ENCODE results near the gene PAM. TPM values are rescaled to one million over a fixed set of nuclear protein-coding genes. Genes with fewer than 3 reads are reported as not detected.

PAM gene
- total and polyA plus RNA-seq, 4 donors: 8.2 to 27.5 (median 13.7) TPM

DNA sequence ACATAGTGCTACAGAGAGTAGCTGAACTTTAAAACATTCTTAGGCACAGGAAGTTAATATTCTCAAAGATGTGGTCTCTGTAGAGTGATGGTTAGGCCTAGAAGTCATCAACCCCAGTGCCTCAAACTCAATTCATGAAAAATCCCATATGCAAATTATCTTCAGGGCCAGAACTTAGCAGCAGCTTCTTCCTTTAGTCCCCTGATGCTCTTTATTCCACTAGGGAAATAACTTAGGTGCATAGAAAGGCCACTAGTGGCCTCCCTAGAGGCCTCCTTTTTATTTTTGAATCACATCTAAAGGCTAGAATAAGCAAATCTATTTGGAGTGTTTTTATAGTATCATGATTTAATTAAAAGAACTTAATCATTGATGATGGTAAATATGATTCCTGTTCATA is 276.5 kb downstream of the PAM start:
- no peaks in the 10 kb centered on the region for H3K36me3 ChIP-seq (ENCODE audit: control insufficient read depth in 4 of 4, insufficient read depth in 3 of 4, low read depth in 1 of 4, low read length in 3 of 4)

DNA sequence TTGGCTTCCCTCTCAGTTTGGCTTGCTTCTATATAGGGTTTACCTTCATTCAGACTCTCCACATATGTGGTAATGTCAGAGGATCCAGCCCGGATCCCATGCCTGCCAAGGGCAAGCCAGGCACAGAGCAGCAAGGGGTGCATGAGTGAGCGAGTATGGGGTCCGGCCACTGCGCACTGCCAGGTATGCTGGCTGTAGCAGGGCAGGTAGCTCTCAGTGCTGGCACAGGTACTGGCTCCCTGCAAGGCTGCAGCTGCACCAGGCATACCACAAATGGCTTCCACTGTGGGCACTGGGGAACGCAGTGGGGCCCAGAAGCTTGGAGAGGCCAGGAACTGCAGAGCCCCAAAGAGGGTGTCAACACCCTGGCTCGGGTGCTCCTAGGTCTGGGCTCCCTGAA is 278.6 kb downstream of the PAM start:
- no peak for DNase-seq (ENCODE audit: low spot score)
- 95% methylated on average over 6 of the region's 6 CpGs for WGBS

More for the DNA sequence above, 276.5 kb downstream of the PAM start:
- Histone ChIP-seq H3K9ac (ENCODE audit: low read depth in 1 of 2, low read length in 2 of 2) (no peak overlapping the region), H3K9me3 (ENCODE audit: control insufficient read depth in 4 of 4, low read length in 3 of 4) (peaks cover 0 to 3% (median under 1%) of the 10 kb centered on the region in 4 donors), H3K27ac (ENCODE audit: low read depth in 1 of 2, low read length in 2 of 2) (no peak overlapping the region), H3K4me3 (ENCODE audit: low read depth in 1 of 3, low read length in 3 of 3) (no peak overlapping the region), H3K4me1 (ENCODE audit: control insufficient read depth in 4 of 4, insufficient read depth in 4 of 4, low read length in 3 of 4) (no peaks in the 10 kb centered on the region), H3K27me3 (ENCODE audit: control insufficient read depth in 4 of 4, insufficient read depth in 4 of 4, low read length in 3 of 4) (no peaks in the 10 kb centered on the region)
- TF ChIP-seq JUND (IDR thresholded peaks at IDR 0.05) (no peak), RXRA (IDR thresholded peaks at IDR 0.05) (no peak), RAD21 (IDR thresholded peaks at IDR 0.05) (peak in 1 of 2 donors; percentile 28), SP1 (IDR thresholded peaks at IDR 0.05) (no peak), FOXA1 (IDR thresholded peaks at IDR 0.05) (no peak)
- TF ChIP-seq, protein P1, sequence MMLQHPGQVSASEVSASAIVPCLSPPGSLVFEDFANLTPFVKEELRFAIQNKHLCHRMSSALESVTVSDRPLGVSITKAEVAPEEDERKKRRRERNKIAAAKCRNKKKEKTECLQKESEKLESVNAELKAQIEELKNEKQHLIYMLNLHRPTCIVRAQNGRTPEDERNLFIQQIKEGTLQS (IDR thresholded peaks at IDR 0.05): no peak
- no peak for DNase-seq (ENCODE audit: low spot score)

DNA sequence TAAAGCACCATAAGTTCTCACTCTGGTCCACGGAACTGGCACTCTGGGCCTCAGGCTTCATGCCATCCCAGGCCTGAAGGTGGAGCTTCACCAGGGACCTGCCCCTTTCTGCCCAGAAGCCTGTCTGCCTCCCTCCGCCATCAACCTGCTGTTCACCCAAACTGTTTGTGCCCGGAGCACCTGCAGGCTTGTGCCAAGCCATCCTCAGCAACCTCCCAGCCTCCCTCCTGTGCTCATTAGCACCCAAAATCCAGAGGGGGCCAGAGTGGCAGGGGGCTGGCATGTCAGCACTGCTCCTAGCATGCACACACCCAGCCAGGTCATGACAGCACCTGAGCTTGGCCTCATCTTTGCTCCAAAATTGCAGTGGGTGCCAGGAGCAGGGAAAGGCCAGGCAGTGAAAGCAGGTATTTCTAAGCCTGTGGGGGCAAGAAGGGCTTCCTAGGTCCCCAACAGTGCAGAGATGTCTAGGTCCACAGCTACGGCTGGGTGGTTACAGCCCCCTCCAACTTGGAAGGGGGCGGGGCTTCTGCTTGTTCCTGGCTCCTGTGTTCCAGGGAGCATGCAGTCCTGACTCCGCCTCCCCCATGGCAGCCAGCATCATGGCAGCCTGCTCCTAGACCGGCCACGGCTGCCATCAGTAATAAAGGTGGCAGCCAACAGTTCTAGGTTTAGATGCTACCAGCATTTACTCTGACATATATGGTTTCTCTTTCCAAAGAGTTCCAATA is 279.7 kb downstream of the PAM start:
- no peak for DNase-seq (ENCODE audit: low spot score)

More for the DNA sequence above, 278.6 kb downstream of the PAM start:
- Histone ChIP-seq H3K36me3 (ENCODE audit: control insufficient read depth in 4 of 4, insufficient read depth in 3 of 4, low read depth in 1 of 4, low read length in 3 of 4) (no peaks in the 10 kb centered on the region), H3K4me1 (ENCODE audit: control insufficient read depth in 4 of 4, insufficient read depth in 4 of 4, low read length in 3 of 4) (no peaks in the 10 kb centered on the region), H3K27ac (ENCODE audit: low read depth in 1 of 2, low read length in 2 of 2) (no peak overlapping the region), H3K9ac (ENCODE audit: low read depth in 1 of 2, low read length in 2 of 2) (no peak overlapping the region), H3K27me3 (ENCODE audit: control insufficient read depth in 4 of 4, insufficient read depth in 4 of 4, low read length in 3 of 4) (no peaks in the 10 kb centered on the region), H3K4me3 (ENCODE audit: low read depth in 1 of 3, low read length in 3 of 3) (no peak overlapping the region), H3K9me3 (ENCODE audit: control insufficient read depth in 4 of 4, low read length in 3 of 4) (peaks cover 0 to 3% (median under 1%) of the 10 kb centered on the region in 4 donors)
- TF ChIP-seq JUND (IDR thresholded peaks at IDR 0.05): no peak
- no peak for TF ChIP-seq NR2F2 (IDR thresholded peaks at IDR 0.05)
- no peak for TF ChIP-seq HNF4A (conservative IDR thresholded peaks at IDR 0.05)
- no peak for TF ChIP-seq RAD21 (IDR thresholded peaks at IDR 0.05)
- no peak for TF ChIP-seq RXRA (IDR thresholded peaks at IDR 0.05)
- TF ChIP-seq FOXA1 (IDR thresholded peaks at IDR 0.05): no peak

More for the DNA sequence above, 279.7 kb downstream of the PAM start:
- TF ChIP-seq HNF4G (IDR thresholded peaks at IDR 0.05) (no peak), GABPA (IDR thresholded peaks at IDR 0.05 in 1 of 2, conservative IDR thresholded peaks at IDR 0.05 in 1 of 2) (no peak), TAF1 (conservative IDR thresholded peaks at IDR 0.05) (no peak), EGR1 (IDR thresholded peaks at IDR 0.05; ENCODE audit: low read depth in 2 of 2) (no peak), SP1 (IDR thresholded peaks at IDR 0.05) (no peak), RAD21 (IDR thresholded peaks at IDR 0.05) (no peak), JUND (IDR thresholded peaks at IDR 0.05) (no peak), FOXA2 (IDR thresholded peaks at IDR 0.05) (no peak), RXRA (IDR thresholded peaks at IDR 0.05) (no peak), YY1 (IDR thresholded peaks at IDR 0.05) (no peak), FOXA1 (IDR thresholded peaks at IDR 0.05) (no peak), HNF4A (conservative IDR thresholded peaks at IDR 0.05) (no peak)
- TF ChIP-seq, protein P2, sequence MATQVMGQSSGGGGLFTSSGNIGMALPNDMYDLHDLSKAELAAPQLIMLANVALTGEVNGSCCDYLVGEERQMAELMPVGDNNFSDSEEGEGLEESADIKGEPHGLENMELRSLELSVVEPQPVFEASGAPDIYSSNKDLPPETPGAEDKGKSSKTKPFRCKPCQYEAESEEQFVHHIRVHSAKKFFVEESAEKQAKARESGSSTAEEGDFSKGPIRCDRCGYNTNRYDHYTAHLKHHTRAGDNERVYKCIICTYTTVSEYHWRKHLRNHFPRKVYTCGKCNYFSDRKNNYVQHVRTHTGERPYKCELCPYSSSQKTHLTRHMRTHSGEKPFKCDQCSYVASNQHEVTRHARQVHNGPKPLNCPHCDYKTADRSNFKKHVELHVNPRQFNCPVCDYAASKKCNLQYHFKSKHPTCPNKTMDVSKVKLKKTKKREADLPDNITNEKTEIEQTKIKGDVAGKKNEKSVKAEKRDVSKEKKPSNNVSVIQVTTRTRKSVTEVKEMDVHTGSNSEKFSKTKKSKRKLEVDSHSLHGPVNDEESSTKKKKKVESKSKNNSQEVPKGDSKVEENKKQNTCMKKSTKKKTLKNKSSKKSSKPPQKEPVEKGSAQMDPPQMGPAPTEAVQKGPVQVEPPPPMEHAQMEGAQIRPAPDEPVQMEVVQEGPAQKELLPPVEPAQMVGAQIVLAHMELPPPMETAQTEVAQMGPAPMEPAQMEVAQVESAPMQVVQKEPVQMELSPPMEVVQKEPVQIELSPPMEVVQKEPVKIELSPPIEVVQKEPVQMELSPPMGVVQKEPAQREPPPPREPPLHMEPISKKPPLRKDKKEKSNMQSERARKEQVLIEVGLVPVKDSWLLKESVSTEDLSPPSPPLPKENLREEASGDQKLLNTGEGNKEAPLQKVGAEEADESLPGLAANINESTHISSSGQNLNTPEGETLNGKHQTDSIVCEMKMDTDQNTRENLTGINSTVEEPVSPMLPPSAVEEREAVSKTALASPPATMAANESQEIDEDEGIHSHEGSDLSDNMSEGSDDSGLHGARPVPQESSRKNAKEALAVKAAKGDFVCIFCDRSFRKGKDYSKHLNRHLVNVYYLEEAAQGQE (IDR thresholded peaks at IDR 0.05): no peak
- TF ChIP-seq, protein P1 (IDR thresholded peaks at IDR 0.05): no peak
- TF ChIP-seq, protein P3, sequence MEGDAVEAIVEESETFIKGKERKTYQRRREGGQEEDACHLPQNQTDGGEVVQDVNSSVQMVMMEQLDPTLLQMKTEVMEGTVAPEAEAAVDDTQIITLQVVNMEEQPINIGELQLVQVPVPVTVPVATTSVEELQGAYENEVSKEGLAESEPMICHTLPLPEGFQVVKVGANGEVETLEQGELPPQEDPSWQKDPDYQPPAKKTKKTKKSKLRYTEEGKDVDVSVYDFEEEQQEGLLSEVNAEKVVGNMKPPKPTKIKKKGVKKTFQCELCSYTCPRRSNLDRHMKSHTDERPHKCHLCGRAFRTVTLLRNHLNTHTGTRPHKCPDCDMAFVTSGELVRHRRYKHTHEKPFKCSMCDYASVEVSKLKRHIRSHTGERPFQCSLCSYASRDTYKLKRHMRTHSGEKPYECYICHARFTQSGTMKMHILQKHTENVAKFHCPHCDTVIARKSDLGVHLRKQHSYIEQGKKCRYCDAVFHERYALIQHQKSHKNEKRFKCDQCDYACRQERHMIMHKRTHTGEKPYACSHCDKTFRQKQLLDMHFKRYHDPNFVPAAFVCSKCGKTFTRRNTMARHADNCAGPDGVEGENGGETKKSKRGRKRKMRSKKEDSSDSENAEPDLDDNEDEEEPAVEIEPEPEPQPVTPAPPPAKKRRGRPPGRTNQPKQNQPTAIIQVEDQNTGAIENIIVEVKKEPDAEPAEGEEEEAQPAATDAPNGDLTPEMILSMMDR (IDR thresholded peaks at IDR 0.05; ENCODE audit: low read depth, low read length, missing input control): no peak
- TF ChIP-seq, protein P4, sequence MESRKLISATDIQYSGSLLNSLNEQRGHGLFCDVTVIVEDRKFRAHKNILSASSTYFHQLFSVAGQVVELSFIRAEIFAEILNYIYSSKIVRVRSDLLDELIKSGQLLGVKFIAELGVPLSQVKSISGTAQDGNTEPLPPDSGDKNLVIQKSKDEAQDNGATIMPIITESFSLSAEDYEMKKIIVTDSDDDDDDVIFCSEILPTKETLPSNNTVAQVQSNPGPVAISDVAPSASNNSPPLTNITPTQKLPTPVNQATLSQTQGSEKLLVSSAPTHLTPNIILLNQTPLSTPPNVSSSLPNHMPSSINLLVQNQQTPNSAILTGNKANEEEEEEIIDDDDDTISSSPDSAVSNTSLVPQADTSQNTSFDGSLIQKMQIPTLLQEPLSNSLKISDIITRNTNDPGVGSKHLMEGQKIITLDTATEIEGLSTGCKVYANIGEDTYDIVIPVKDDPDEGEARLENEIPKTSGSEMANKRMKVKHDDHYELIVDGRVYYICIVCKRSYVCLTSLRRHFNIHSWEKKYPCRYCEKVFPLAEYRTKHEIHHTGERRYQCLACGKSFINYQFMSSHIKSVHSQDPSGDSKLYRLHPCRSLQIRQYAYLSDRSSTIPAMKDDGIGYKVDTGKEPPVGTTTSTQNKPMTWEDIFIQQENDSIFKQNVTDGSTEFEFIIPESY (IDR thresholded peaks at IDR 0.05): no peak
- no peak overlapping the region for H3K27ac ChIP-seq (ENCODE audit: low read depth in 1 of 2, low read length in 2 of 2)
- WGBS: 97% methylated on average over 8 of the region's 8 CpGs
- H3K4me1 ChIP-seq (ENCODE audit: control insufficient read depth in 4 of 4, insufficient read depth in 4 of 4, low read length in 3 of 4): no peaks in the 10 kb centered on the region
- no peak overlapping the region for H3K9ac ChIP-seq (ENCODE audit: low read depth in 1 of 2, low read length in 2 of 2)
- no peaks in the 10 kb centered on the region for H3K27me3 ChIP-seq (ENCODE audit: control insufficient read depth in 4 of 4, insufficient read depth in 4 of 4, low read length in 3 of 4)
- H3K9me3 ChIP-seq (ENCODE audit: control insufficient read depth in 4 of 4, low read length in 3 of 4): peaks cover 0 to 3% (median under 1%) of the 10 kb centered on the region in 4 donors
- H3K36me3 ChIP-seq (ENCODE audit: control insufficient read depth in 4 of 4, insufficient read depth in 3 of 4, low read depth in 1 of 4, low read length in 3 of 4): no peaks in the 10 kb centered on the region
- no peak overlapping the region for H3K4me3 ChIP-seq (ENCODE audit: low read depth in 1 of 3, low read length in 3 of 3)
